ENCODE measurements around the gene CRYL1. TPM values are rescaled to one million over a fixed set of nuclear protein-coding genes. Genes with fewer than 3 reads are reported as not detected.

Gene CRYL1
- polyA plus RNA-seq, 1 of the 3 experiments (the other 2 are of a cell fraction): 34.8 TPM

- TF ChIP-seq REST (IDR thresholded peaks at IDR 0.05; ENCODE audit: low read depth, low read length): no peak
- TF ChIP-seq EP300 (IDR thresholded peaks at IDR 0.05; ENCODE audit: borderline replicate concordance in 1 of 2, low read depth in 1 of 2, low read length in 1 of 2): no peak
- TF ChIP-seq TEAD4 (IDR thresholded peaks at IDR 0.05; ENCODE audit: borderline replicate concordance, insufficient read depth): no peak
- TF ChIP-seq RFX5 (IDR thresholded peaks at IDR 0.05; ENCODE audit: low read length): no peak
- no peak for TF ChIP-seq FOXM1 (IDR thresholded peaks at IDR 0.05; ENCODE audit: low read depth)
- TF ChIP-seq PBX3 (IDR thresholded peaks at IDR 0.05): no peak
Observed at GRCh38 chr13:20424559-20424852, 101.2 kb downstream of the CRYL1 start (continued).

GRCh38 chr13:20422362-20422761 is 103.3 kb downstream of the CRYL1 start:
- no peaks in the 10 kb centered on the region for H3K9me3 ChIP-seq
- no peak overlapping the region for H3K4me3 ChIP-seq (ENCODE audit: low read depth in 2 of 2, low read length in 1 of 2)
- H2AFZ ChIP-seq (ENCODE audit: low read depth): no peak overlapping the region
- H3K4me1 ChIP-seq (ENCODE audit: control insufficient read depth in 1 of 2, insufficient read depth in 2 of 2, low read depth in 1 of 2, low read length in 1 of 2): 0 out of 4 replicates have a peak, but pooled peaks cover 0 to 3% of the 10 kb centered on the region in 2 experiments
- TF ChIP-seq RAD21 (IDR thresholded peaks at IDR 0.05; ENCODE audit: low read length) (no peak), GABPA (IDR thresholded peaks at IDR 0.05; ENCODE audit: low read depth) (no peak), CTCF (IDR thresholded peaks at IDR 0.05) (no peak), USF2 (IDR thresholded peaks at IDR 0.05; ENCODE audit: borderline replicate concordance, low read depth, low read length) (no peak), IRF3 (IDR thresholded peaks at IDR 0.05; ENCODE audit: low read depth, low read length) (no peak)
- H3K79me2 ChIP-seq (ENCODE audit: insufficient read depth): no peaks in the 10 kb centered on the region
- H3K9me2 ChIP-seq: no peaks in the 10 kb centered on the region
- no peak overlapping the region for H3K9ac ChIP-seq
- DNase-seq: no peak
- H4K20me1 ChIP-seq (ENCODE audit: insufficient read depth): peaks cover 6% of the 10 kb centered on the region
- CTCF ChIA-PET: no interaction called here
- 39% methylated on average over 3 of the region's 4 CpGs for WGBS (ENCODE audit: low lambda C conversion rate)
- H3K27me3 ChIP-seq (ENCODE audit: insufficient read depth): no peaks in the 10 kb centered on the region
- H3F3A ChIP-seq (replicated peaks; ENCODE audit: insufficient read depth): peaks cover 17% of the 10 kb centered on the region
- H3K36me3 ChIP-seq (replicated peaks in 1 of 2; ENCODE audit: control insufficient read depth in 1 of 2, insufficient read depth in 2 of 2, low read length in 1 of 2): no peaks in the 10 kb centered on the region
- no peak overlapping the region for H3K27ac ChIP-seq (ENCODE audit: low read depth in 2 of 2, low read length in 1 of 2)
- H3K4me2 ChIP-seq: no peak overlapping the region
- POLR2A ChIA-PET: no interaction called here

Measured in SK-N-SH (cell line).